MM.1S (cell line): ENCODE data around the gene AP5B1.

Source experiments
- EZH2 ChIP-seq: fragments of 300-600 bp; sonication (generic); optimal IDR thresholded peaks from 2 replicates; pipeline ENCODE3; 2017; ENCODE audit warnings: low read depth, mild to moderate bottlenecking, antibody characterized with exemption, low read length, mixed read lengths
- EZH2phosphoT487 ChIP-seq: fragments of 300-600 bp; sonication (generic); IDR thresholded peaks from 2 replicates; pipeline ENCODE4 v1.6.1; 2018; ENCODE audit warnings: antibody characterized with exemption, low read length
- TF ChIP-seq, protein P1 (sequence below): fragments of 300-600 bp; sonication (generic); IDR thresholded peaks from 2 replicates; pipeline ENCODE4 v1.5.1; 2016; ENCODE audit warnings: antibody characterized with exemption, low read length, mixed read lengths

DNA sequence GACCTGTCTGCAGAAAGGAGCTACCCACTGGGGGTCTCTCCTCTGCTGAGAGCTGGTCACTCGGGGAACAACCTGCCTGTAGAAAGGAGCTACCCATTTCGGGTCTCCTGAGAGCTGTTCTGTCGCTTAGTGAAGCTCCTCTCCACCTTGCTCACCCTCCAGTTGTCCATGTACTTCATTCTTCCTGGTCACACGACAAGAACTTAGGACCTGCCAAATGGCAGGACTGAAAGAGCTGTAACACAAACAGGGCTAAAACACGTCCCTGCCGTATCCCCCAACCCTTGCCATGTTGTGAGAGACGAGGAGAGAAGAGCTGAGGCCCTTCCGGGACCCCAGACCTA lies 36.1 kb downstream of the AP5B1 start:
- TF ChIP-seq, protein P1, sequence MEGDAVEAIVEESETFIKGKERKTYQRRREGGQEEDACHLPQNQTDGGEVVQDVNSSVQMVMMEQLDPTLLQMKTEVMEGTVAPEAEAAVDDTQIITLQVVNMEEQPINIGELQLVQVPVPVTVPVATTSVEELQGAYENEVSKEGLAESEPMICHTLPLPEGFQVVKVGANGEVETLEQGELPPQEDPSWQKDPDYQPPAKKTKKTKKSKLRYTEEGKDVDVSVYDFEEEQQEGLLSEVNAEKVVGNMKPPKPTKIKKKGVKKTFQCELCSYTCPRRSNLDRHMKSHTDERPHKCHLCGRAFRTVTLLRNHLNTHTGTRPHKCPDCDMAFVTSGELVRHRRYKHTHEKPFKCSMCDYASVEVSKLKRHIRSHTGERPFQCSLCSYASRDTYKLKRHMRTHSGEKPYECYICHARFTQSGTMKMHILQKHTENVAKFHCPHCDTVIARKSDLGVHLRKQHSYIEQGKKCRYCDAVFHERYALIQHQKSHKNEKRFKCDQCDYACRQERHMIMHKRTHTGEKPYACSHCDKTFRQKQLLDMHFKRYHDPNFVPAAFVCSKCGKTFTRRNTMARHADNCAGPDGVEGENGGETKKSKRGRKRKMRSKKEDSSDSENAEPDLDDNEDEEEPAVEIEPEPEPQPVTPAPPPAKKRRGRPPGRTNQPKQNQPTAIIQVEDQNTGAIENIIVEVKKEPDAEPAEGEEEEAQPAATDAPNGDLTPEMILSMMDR: no peak
- TF ChIP-seq EZH2phosphoT487 (no peak), EZH2 (no peak)
